ENCODE data around the gene TSR2. TPM values are rescaled to one million over a fixed set of nuclear protein-coding genes. Genes with fewer than 3 reads are reported as not detected.

The TSR2 gene
- total and polyA plus RNA-seq, 2 of the 13 experiments (the other 11 are each of a cell fraction or from before 2014, with no cell fraction given) = 10.9 to 35.5 TPM

- TF ChIP-seq ZFP91 (CRISPR knock-in tag; IDR thresholded peaks at IDR 0.05; ENCODE audit: borderline replicate concordance) = no peak
- no peak for TF ChIP-seq U2AF1 (optimal IDR thresholded peaks at IDR 0.05; ENCODE audit: low read depth, low read length)
- TF ChIP-seq ZNF430 (CRISPR knock-in tag; IDR thresholded peaks at IDR 0.05) = no peak
- TF ChIP-seq ZNF562 (CRISPR knock-in tag; IDR thresholded peaks at IDR 0.05; ENCODE audit: borderline replicate concordance) = no peak
- TF ChIP-seq SUZ12 (IDR thresholded peaks at IDR 0.05; ENCODE audit: low read depth, low read length) = no peak
- no peak for TF ChIP-seq SOX13 (IDR thresholded peaks at IDR 0.05)
- TF ChIP-seq SOX13 (CRISPR knock-in tag; conservative IDR thresholded peaks at IDR 0.05 in 1 of 2, IDR thresholded peaks at IDR 0.05 in 1 of 2) = peak in 1 of 2 experiments; percentile 15; a peak in 1 of 4 replicates
- no peak for TF ChIP-seq ZBTB1 (CRISPR knock-in tag; IDR thresholded peaks at IDR 0.05; ENCODE audit: borderline replicate concordance)
- TF ChIP-seq ARID5B (CRISPR knock-in tag; IDR thresholded peaks at IDR 0.05) = peak; percentile 26; the same call in 1 of the 2 replicates
- 0 out of 2 replicates have a peak, but pooled peaks have one; percentile 14 for TF ChIP-seq GATAD2A (CRISPR knock-in tag; IDR thresholded peaks at IDR 0.05)
- no peak for TF ChIP-seq PAF1 (CRISPR knock-in tag; IDR thresholded peaks at IDR 0.05)
- TF ChIP-seq REL (CRISPR knock-in tag; conservative IDR thresholded peaks at IDR 0.05) = no peak
- TF ChIP-seq ZBTB39 (CRISPR knock-in tag; IDR thresholded peaks at IDR 0.05) = no peak
- no peak for TF ChIP-seq ZNF207 (IDR thresholded peaks at IDR 0.05; ENCODE audit: borderline replicate concordance)
- no peak for TF ChIP-seq ZKSCAN8 (CRISPR knock-in tag; IDR thresholded peaks at IDR 0.05; ENCODE audit: borderline replicate concordance)
- TF ChIP-seq ZNF326 (CRISPR knock-in tag; IDR thresholded peaks at IDR 0.05; ENCODE audit: borderline replicate concordance) = no peak
- no peak for TF ChIP-seq IRF2 (CRISPR knock-in tag; IDR thresholded peaks at IDR 0.05)
- no peak for TF ChIP-seq ZNF234 (CRISPR knock-in tag; conservative IDR thresholded peaks at IDR 0.05)
- no peak for TF ChIP-seq JUND (CRISPR knock-in tag; IDR thresholded peaks at IDR 0.05)
- no peak for TF ChIP-seq HOXA7 (CRISPR knock-in tag; IDR thresholded peaks at IDR 0.05)
- TF ChIP-seq ZNF563 (CRISPR knock-in tag; IDR thresholded peaks at IDR 0.05) = no peak
- TF ChIP-seq ZKSCAN1 (IDR thresholded peaks at IDR 0.05; ENCODE audit: low read length) = no peak
Observed at GRCh38 chrX:54483946-54484345, 43.7 kb downstream of the TSR2 start (continued).
